Tibial artery (tissue), 4 donors: ENCODE measurements around the gene GSS.

Source experiments
- DNase-seq, 2 donors: peaks; one replicate each; pipeline ENCODE4 v3.0.0-alpha.2; 2019
- H3K27ac ChIP-seq, 2 donors: fragments of 200-600 bp; sonication (generic) in 1 of 2; 1 replicate in 1 of 2; 2 replicates in 1 of 2; pipeline ENCODE4 v1.5.1; 2018 to 2019; ENCODE audit warnings: mild to moderate bottlenecking in 1 of 2
- H3K27me3 ChIP-seq, 2 donors: fragments of 200-600 bp; sonication (generic) in 1 of 2; one replicate each; pipeline versions ENCODE4 v1.5.1 to v1.6.0; 2016 to 2019
- H3K36me3 ChIP-seq, 3 donors: fragments of 200-600 bp; sonication (generic) in 2 of 3; one replicate each; pipeline ENCODE4 v1.5.1; 2016 to 2019; ENCODE audit warnings: mild to moderate bottlenecking in 2 of 3
- H3K4me1 ChIP-seq, 4 donors: fragments of 200-600 bp; sonication (generic) in 2 of 4; 1 replicate in 3 of 4; 2 replicates in 1 of 4; pipeline ENCODE4 v1.5.1; 2016 to 2019
- H3K4me3 ChIP-seq, 2 donors: fragments of 200-600 bp; sonication (generic) in 1 of 2; 1 replicate in 1 of 2; 2 replicates in 1 of 2; pipeline ENCODE4 v1.5.1; 2018 to 2019; ENCODE audit warnings: mild to moderate bottlenecking in 2 of 2
- H3K9me3 ChIP-seq, 3 donors: fragments of 200-600 bp; sonication (generic) in 1 of 3; one replicate each; pipeline ENCODE4 v1.5.1; 2016 to 2019
- intact Hi-C: fragments of 100-400 bp; cut with DNase I; formaldehyde crosslinking; loops from one replicate; pipeline ENCODE4 v1.15.0; 2023; ENCODE audit warnings: low total_unique reads
- TF ChIP-seq, protein P1 (sequence below), 2 experiments: fragments of 200-600 bp in 1 of 2; fragments of 450-650 bp in 1 of 2; IDR thresholded peaks; one replicate each; pipeline ENCODE4 v1.5.1; 2017 to 2019; ENCODE audit warnings: antibody characterized with exemption in 2 of 2, mild to moderate bottlenecking in 1 of 2, moderate library complexity in 1 of 2

Gene GSS

GRCh38 chr20:34979366-34980153, 24.0 kb upstream of the GSS start:
- Histone ChIP-seq H3K36me3 (no peaks in the 10 kb centered on the region), H3K27ac (no peak overlapping the region)
- intact Hi-C loops = no loop called here

DNA sequence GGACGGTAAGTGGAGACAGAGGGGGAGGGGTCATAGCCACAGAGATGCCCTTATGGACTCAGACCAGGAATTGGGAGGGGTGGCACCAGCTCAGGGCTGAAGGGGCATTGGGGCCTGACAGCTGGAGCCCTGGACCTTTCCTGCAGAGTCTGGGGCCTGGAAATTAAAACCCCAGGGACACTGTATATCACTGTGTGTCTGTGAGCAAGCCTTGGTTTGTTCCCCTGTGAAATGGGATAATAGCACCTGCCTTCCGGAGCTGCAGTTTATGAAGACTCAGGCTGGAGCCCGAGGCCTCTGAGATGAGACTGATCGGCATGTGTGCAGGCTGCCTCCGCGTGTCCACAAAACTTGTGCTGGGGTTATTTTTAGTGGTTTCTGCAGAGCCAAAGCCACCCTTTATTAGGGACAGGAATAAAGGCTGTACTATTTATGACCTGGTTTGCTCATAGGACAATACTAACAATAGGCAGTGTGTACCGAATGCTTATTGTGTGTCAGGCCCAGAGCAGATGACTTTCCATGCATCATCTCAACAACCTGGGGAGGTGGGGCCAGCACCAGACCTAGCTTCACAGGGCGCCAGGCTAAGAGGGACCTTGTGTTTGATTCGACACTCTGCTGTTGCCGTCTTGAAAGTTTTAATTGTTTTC, 22.6 kb upstream of the GSS start:
- intact Hi-C loops = no loop called here
- no peak for DNase-seq
- TF ChIP-seq, protein P1, sequence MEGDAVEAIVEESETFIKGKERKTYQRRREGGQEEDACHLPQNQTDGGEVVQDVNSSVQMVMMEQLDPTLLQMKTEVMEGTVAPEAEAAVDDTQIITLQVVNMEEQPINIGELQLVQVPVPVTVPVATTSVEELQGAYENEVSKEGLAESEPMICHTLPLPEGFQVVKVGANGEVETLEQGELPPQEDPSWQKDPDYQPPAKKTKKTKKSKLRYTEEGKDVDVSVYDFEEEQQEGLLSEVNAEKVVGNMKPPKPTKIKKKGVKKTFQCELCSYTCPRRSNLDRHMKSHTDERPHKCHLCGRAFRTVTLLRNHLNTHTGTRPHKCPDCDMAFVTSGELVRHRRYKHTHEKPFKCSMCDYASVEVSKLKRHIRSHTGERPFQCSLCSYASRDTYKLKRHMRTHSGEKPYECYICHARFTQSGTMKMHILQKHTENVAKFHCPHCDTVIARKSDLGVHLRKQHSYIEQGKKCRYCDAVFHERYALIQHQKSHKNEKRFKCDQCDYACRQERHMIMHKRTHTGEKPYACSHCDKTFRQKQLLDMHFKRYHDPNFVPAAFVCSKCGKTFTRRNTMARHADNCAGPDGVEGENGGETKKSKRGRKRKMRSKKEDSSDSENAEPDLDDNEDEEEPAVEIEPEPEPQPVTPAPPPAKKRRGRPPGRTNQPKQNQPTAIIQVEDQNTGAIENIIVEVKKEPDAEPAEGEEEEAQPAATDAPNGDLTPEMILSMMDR (IDR thresholded peaks at IDR 0.05) = no peak
- Histone ChIP-seq H3K27me3 (peaks cover 0 to 47% of the 10 kb centered on the region in 2 donors), H3K27ac (no peak overlapping the region), H3K9me3 (no peaks in the 10 kb centered on the region), H3K4me3 (no peak overlapping the region), H3K36me3 (no peaks in the 10 kb centered on the region), H3K4me1 (no peaks in the 10 kb centered on the region)

More at GRCh38 chr20:34979366-34980153, 24.0 kb upstream of the GSS start:
- no peak overlapping the region for H3K4me3 ChIP-seq
- no peaks in the 10 kb centered on the region for H3K4me1 ChIP-seq
- TF ChIP-seq, protein P1 (IDR thresholded peaks at IDR 0.05) = no peak
- no peaks in the 10 kb centered on the region for H3K9me3 ChIP-seq
- H3K27me3 ChIP-seq = peaks cover 0 to 60% of the 10 kb centered on the region in 2 donors
- DNase-seq = no peak

- DNase-seq = no peak
- Histone ChIP-seq H3K4me1 (no peaks in the 10 kb centered on the region), H3K36me3 (no peaks in the 10 kb centered on the region), H3K9me3 (no peaks in the 10 kb centered on the region), H3K27me3 (peaks cover 0 to 44% of the 10 kb centered on the region in 2 donors), H3K27ac (no peak overlapping the region), H3K4me3 (no peak overlapping the region)
- intact Hi-C loops = no loop called here
- TF ChIP-seq, protein P1 (IDR thresholded peaks at IDR 0.05) = no peak
Observed at GRCh38 chr20:34977365-34978091, 21.9 kb upstream of the GSS start.

- Histone ChIP-seq H3K36me3 (no peaks in the 10 kb centered on the region), H3K4me3 (no peak overlapping the region), H3K27me3 (peaks cover 0 to 37% of the 10 kb centered on the region in 2 donors), H3K4me1 (no peaks in the 10 kb centered on the region), H3K9me3 (no peaks in the 10 kb centered on the region), H3K27ac (no peak overlapping the region)
- intact Hi-C loops = no loop called here
- DNase-seq = no peak
- TF ChIP-seq, protein P1 (IDR thresholded peaks at IDR 0.05) = no peak
Observed at GRCh38 chr20:34976286-34976685, 20.7 kb upstream of the GSS start.

DNA sequence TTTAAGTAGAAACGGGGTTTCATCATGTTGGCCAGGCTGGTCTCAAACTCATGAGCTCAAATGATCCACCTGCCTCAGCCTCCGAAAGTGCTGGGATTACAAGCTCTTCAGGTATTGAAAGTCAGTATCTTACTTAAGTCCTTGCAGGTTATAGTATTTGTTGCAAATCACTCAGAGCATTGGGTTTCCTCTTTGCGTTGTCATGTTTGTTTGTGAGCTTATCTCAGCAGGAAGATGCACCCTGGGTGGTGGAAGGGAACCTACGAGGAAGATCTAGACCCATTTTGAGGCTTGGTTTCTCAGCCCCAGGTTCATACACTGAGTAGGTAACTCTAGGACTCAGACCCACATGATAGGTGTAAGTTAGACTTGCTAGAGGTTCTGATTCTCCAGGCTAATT, 18.6 kb upstream of the GSS start:
- no peaks in the 10 kb centered on the region for H3K4me1 ChIP-seq
- no peak for DNase-seq
- no peak overlapping the region for H3K27ac ChIP-seq
- H3K4me3 ChIP-seq = no peak overlapping the region
- H3K36me3 ChIP-seq = no peaks in the 10 kb centered on the region
- H3K27me3 ChIP-seq = peaks cover 0 to 17% of the 10 kb centered on the region in 2 donors
- intact Hi-C loops = no loop called here
- H3K9me3 ChIP-seq = no peaks in the 10 kb centered on the region
- TF ChIP-seq, protein P1 (IDR thresholded peaks at IDR 0.05) = no peak
